ENCODE results near the gene SS18L1. TPM values are rescaled to one million over a fixed set of nuclear protein-coding genes. Genes with fewer than 3 reads are reported as not detected.

The SS18L1 gene
- total RNA-seq, 1 experiment from 2014 or later = 17.9 TPM

DNA sequence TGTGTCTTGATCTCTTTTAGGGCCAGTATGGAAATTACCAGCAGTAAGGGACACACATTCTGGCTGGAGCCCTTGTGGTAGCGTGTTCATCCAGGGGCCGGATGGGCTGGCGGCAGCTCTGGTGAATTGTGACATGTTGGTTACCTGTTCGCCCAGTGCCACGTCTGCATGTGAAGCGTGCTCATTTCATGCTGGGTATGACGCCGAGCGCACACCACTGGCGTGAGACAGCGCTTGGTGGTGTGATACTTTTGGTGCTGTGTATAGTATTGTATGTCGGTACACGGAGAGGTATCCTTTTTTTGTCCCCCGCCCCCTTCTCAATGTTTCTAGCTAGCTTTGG is 35.6 kb downstream of the SS18L1 start:
- H3K4me2 ChIP-seq (ENCODE audit: low read length) = no peak overlapping the region
- peaks cover 4% of the 10 kb centered on the region; the same call in 1 of the 2 replicates for H3K36me3 ChIP-seq (ENCODE audit: low read depth, low read length)
- peaks cover 11% of the 10 kb centered on the region for H3K4me1 ChIP-seq (ENCODE audit: insufficient read depth, low read length)
- H3K27ac ChIP-seq (ENCODE audit: low read length) = no peak overlapping the region
- POLR2A ChIA-PET (ENCODE audit: unreplicated experiment) = no interaction called here
- H2AFZ ChIP-seq (ENCODE audit: low read length) = no peak overlapping the region
- peaks cover 24% of the 10 kb centered on the region for H3K79me2 ChIP-seq (ENCODE audit: low read length)
- no peaks in the 10 kb centered on the region for H3K27me3 ChIP-seq (ENCODE audit: low read length)
- no peaks in the 10 kb centered on the region for H4K20me1 ChIP-seq (ENCODE audit: low read length)
- DNase-seq = no peak
- TF ChIP-seq, protein P1, sequence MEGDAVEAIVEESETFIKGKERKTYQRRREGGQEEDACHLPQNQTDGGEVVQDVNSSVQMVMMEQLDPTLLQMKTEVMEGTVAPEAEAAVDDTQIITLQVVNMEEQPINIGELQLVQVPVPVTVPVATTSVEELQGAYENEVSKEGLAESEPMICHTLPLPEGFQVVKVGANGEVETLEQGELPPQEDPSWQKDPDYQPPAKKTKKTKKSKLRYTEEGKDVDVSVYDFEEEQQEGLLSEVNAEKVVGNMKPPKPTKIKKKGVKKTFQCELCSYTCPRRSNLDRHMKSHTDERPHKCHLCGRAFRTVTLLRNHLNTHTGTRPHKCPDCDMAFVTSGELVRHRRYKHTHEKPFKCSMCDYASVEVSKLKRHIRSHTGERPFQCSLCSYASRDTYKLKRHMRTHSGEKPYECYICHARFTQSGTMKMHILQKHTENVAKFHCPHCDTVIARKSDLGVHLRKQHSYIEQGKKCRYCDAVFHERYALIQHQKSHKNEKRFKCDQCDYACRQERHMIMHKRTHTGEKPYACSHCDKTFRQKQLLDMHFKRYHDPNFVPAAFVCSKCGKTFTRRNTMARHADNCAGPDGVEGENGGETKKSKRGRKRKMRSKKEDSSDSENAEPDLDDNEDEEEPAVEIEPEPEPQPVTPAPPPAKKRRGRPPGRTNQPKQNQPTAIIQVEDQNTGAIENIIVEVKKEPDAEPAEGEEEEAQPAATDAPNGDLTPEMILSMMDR (conservative IDR thresholded peaks at IDR 0.05; ENCODE audit: low read depth, low read length) = no peak
- no peak for TF ChIP-seq EZH2phosphoT487 (IDR thresholded peaks at IDR 0.05; ENCODE audit: borderline replicate concordance, low read length)
- TF ChIP-seq EZH2 (IDR thresholded peaks at IDR 0.05; ENCODE audit: low read length, unreplicated experiment) = no peak
- intact Hi-C loops (cut with micrococcal nuclease) = no loop called here
- H3K9me3 ChIP-seq (ENCODE audit: low read length) = no peaks in the 10 kb centered on the region
- H3K9ac ChIP-seq (ENCODE audit: low read length) = no peak overlapping the region
- BruUV-seq (replicated peaks) = no TSS peak
- peaks cover 7% of the 10 kb centered on the region for H3F3A ChIP-seq (ENCODE audit: low read length, unreplicated experiment)
- ATAC-seq = no peak
- CTCF ChIA-PET = no interaction called here
- no peaks in the 10 kb centered on the region for H3K9me2 ChIP-seq (replicated peaks; ENCODE audit: low read length)
- no peak overlapping the region for H3K4me3 ChIP-seq (ENCODE audit: low read length)

DNA sequence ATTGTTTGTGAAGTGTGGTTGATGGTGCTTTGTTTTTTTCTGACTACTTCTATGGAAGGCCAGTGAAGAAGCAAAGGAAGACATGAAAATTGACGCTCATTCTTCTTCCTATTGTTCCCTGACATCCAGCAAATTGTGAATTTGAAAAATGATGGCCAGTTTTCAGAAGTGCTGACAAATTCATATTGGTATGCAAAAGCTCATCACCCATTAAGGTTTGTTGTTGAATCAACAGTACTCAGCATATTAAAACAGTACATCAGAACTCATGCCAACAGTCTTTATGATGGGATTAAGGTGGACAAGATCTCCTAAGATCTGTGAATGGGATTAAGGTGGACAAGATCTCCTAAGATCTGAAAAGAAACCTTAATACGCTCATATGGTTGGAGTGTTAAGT is 38.2 kb downstream of the SS18L1 start:
- TF ChIP-seq EZH2 (IDR thresholded peaks at IDR 0.05; ENCODE audit: low read length, unreplicated experiment) (no peak), EZH2phosphoT487 (IDR thresholded peaks at IDR 0.05; ENCODE audit: borderline replicate concordance, low read length) (no peak)
- TF ChIP-seq, protein P1 (conservative IDR thresholded peaks at IDR 0.05; ENCODE audit: low read depth, low read length) = no peak
- H3K4me2 ChIP-seq (ENCODE audit: low read length) = peak overlapping the region; percentile 100
- no peaks in the 10 kb centered on the region for H3K9me3 ChIP-seq (ENCODE audit: low read length)
- peaks cover 4% of the 10 kb centered on the region; the same call in 1 of the 2 replicates for H3K36me3 ChIP-seq (ENCODE audit: low read depth, low read length)
- H2AFZ ChIP-seq (ENCODE audit: low read length) = no peak overlapping the region
- peaks cover 7% of the 10 kb centered on the region for H3F3A ChIP-seq (ENCODE audit: low read length, unreplicated experiment)
- DNase-seq = no peak
- POLR2A ChIA-PET (ENCODE audit: unreplicated experiment) = interaction anchor here (0.6 to 0.7 kb wide), 2 partner anchors 84 to 1198 kb away, joined by 3 read pairs; no protein-coding TSS in a partner anchor
- H3K9me2 ChIP-seq (replicated peaks; ENCODE audit: low read length) = no peaks in the 10 kb centered on the region
- CTCF ChIA-PET = no interaction called here
- H3K4me3 ChIP-seq (ENCODE audit: low read length) = peak overlapping the region; percentile 98
- peak overlapping the region; percentile 99 for H3K9ac ChIP-seq (ENCODE audit: low read length)
- no peak for ATAC-seq
- H3K27ac ChIP-seq (ENCODE audit: low read length) = no peak overlapping the region
- H3K27me3 ChIP-seq (ENCODE audit: low read length) = no peaks in the 10 kb centered on the region
- peaks cover 11% of the 10 kb centered on the region for H3K4me1 ChIP-seq (ENCODE audit: insufficient read depth, low read length)
- peaks cover 49% of the 10 kb centered on the region for H3K79me2 ChIP-seq (ENCODE audit: low read length)
- BruUV-seq (replicated peaks) = no TSS peak
- intact Hi-C loops (cut with micrococcal nuclease) = loop anchor here (2.0 kb wide), 1 partner anchor 57 kb away; the partner anchor contains the start of gene OSBPL2
- no peaks in the 10 kb centered on the region for H4K20me1 ChIP-seq (ENCODE audit: low read length)
